ENCODE measurements around the gene RBM46.

RBM46 gene

GRCh38 chr4:154854362-154854761 is 73.3 kb downstream of the RBM46 start:
- TF ChIP-seq SIN3A (IDR thresholded peaks at IDR 0.05; ENCODE audit: borderline replicate concordance, insufficient read depth, low read length) (no peak), FOXP2 (optimal IDR thresholded peaks at IDR 0.05; ENCODE audit: borderline replicate concordance, extremely low read depth, extremely low read length, insufficient read depth) (no peak), REST (IDR thresholded peaks at IDR 0.05; ENCODE audit: insufficient read depth in 1 of 2, low read depth in 2 of 2, low read length in 2 of 2) (no peak), POLR2AphosphoS5 (IDR thresholded peaks at IDR 0.05; ENCODE audit: low read depth, low read length) (no peak), TAF1 (IDR thresholded peaks at IDR 0.05; ENCODE audit: borderline replicate concordance, insufficient read depth, low read length) (no peak)

- TF ChIP-seq FOXP2 (optimal IDR thresholded peaks at IDR 0.05; ENCODE audit: borderline replicate concordance, extremely low read depth, extremely low read length, insufficient read depth) (no peak), REST (IDR thresholded peaks at IDR 0.05; ENCODE audit: insufficient read depth in 1 of 2, low read depth in 2 of 2, low read length in 2 of 2) (no peak), POLR2AphosphoS5 (IDR thresholded peaks at IDR 0.05; ENCODE audit: low read depth, low read length) (no peak), TAF1 (IDR thresholded peaks at IDR 0.05; ENCODE audit: borderline replicate concordance, insufficient read depth, low read length) (no peak), SIN3A (IDR thresholded peaks at IDR 0.05; ENCODE audit: borderline replicate concordance, insufficient read depth, low read length) (no peak)
Observed at GRCh38 chr4:154858166-154858565, 77.1 kb downstream of the RBM46 start.

GRCh38 chr4:154868414-154869194 is 87.5 kb downstream of the RBM46 start:
- TF ChIP-seq REST (IDR thresholded peaks at IDR 0.05; ENCODE audit: insufficient read depth in 1 of 2, low read depth in 2 of 2, low read length in 2 of 2) (no peak), FOXP2 (optimal IDR thresholded peaks at IDR 0.05; ENCODE audit: borderline replicate concordance, extremely low read depth, extremely low read length, insufficient read depth) (no peak), TAF1 (IDR thresholded peaks at IDR 0.05; ENCODE audit: borderline replicate concordance, insufficient read depth, low read length) (no peak), SIN3A (IDR thresholded peaks at IDR 0.05; ENCODE audit: borderline replicate concordance, insufficient read depth, low read length) (no peak), POLR2AphosphoS5 (IDR thresholded peaks at IDR 0.05; ENCODE audit: low read depth, low read length) (no peak)

GRCh38 chr4:154869301-154869700 is 88.2 kb downstream of the RBM46 start:
- no peak for TF ChIP-seq FOXP2 (optimal IDR thresholded peaks at IDR 0.05; ENCODE audit: borderline replicate concordance, extremely low read depth, extremely low read length, insufficient read depth)
- no peak for TF ChIP-seq POLR2AphosphoS5 (IDR thresholded peaks at IDR 0.05; ENCODE audit: low read depth, low read length)
- TF ChIP-seq SIN3A (IDR thresholded peaks at IDR 0.05; ENCODE audit: borderline replicate concordance, insufficient read depth, low read length) = no peak
- no peak for TF ChIP-seq REST (IDR thresholded peaks at IDR 0.05; ENCODE audit: insufficient read depth in 1 of 2, low read depth in 2 of 2, low read length in 2 of 2)
- TF ChIP-seq TAF1 (IDR thresholded peaks at IDR 0.05; ENCODE audit: borderline replicate concordance, insufficient read depth, low read length) = no peak

Measured in PFSK-1 (cell line).